Epithelial cell of esophagus (primary cell): ENCODE data around the gene RXRA.

Experiments used
- DNase-seq: peaks from one replicate; pipeline ENCODE4 v3.0.0; 2010; ENCODE audit warnings: low read depth
- H3K4me3 ChIP-seq: 2 replicates; pipeline ENCODE4 v1.5.1; 2011; ENCODE audit warnings: mild to moderate bottlenecking, low read length, control low read depth
- CTCF ChIP-seq: IDR thresholded peaks from 2 replicates; pipeline ENCODE4 v1.5.1; 2011; ENCODE audit warnings: low read depth, mild to moderate bottlenecking, low read length, control low read depth, inconsistent platforms; ENCODE audit not compliant: insufficient read depth; ENCODE audit errors: missing control alignments

Gene RXRA

GRCh38 chr9:134289241-134289875, 36.9 kb upstream of the RXRA start:
- no peak for DNase-seq
- H3K4me3 ChIP-seq = no peak overlapping the region
- TF ChIP-seq CTCF = no peak

GRCh38 chr9:134290603-134291451, 35.4 kb upstream of the RXRA start:
- no peak for TF ChIP-seq CTCF
- DNase-seq = no peak

GRCh38 chr9:134291452-134291881, 34.8 kb upstream of the RXRA start:
- H3K4me3 ChIP-seq = no peak overlapping the region
- TF ChIP-seq CTCF = no peak
- no peak for DNase-seq

More at GRCh38 chr9:134290603-134291451, 35.4 kb upstream of the RXRA start:
- no peak overlapping the region for H3K4me3 ChIP-seq

- TF ChIP-seq CTCF = no peak
- no peak overlapping the region for H3K4me3 ChIP-seq
- DNase-seq = no peak
Observed at GRCh38 chr9:134291961-134292871, 34.0 kb upstream of the RXRA start.

GRCh38 chr9:134293031-134293521, 33.2 kb upstream of the RXRA start:
- TF ChIP-seq CTCF = no peak
- no peak overlapping the region for H3K4me3 ChIP-seq

GRCh38 chr9:134293611-134294152, 32.6 kb upstream of the RXRA start:
- TF ChIP-seq CTCF = no peak
- no peak overlapping the region for H3K4me3 ChIP-seq
- DNase-seq = no peak

More at GRCh38 chr9:134293031-134293521, 33.2 kb upstream of the RXRA start:
- no peak for DNase-seq
